Spleen (tissue), 11 donors: ENCODE measurements around the gene PDE3A. TPM values are rescaled to one million over a fixed set of nuclear protein-coding genes. Genes with fewer than 3 reads are reported as not detected.

Experiments
- DNase-seq: peaks from one replicate; pipeline ENCODE4 v3.0.0-alpha.2; 2020
- H3K27ac ChIP-seq, 8 donors: fragments of 200-600 bp; sonication (generic) in 7 of 8; 1 replicate in 4 of 8; 2 replicates in 4 of 8; pipeline versions ENCODE4 v1.5.0 to v1.8.0; 2016 to 2021; ENCODE audit warnings: inconsistent platforms in 4 of 8, mild to moderate bottlenecking in 4 of 8, moderate library complexity in 1 of 8
- H3K27me3 ChIP-seq, 7 donors: fragments of 200-600 bp; sonication (generic) in 6 of 7; replicated peaks in 1 of 7; 1 replicate in 4 of 7; 2 replicates in 3 of 7; pipeline versions ENCODE4 v1.5.0 to v1.8.0; 2016 to 2021; ENCODE audit warnings: inconsistent platforms in 3 of 7, mild to moderate bottlenecking in 1 of 7
- H3K36me3 ChIP-seq, 6 donors: fragments of 200-600 bp; sonication (generic) in 5 of 6; 1 replicate in 4 of 6; 2 replicates in 2 of 6; pipeline versions ENCODE4 v1.5.0 to v1.8.0; 2016 to 2021; ENCODE audit warnings: inconsistent platforms in 2 of 6
- H3K4me1 ChIP-seq, 6 donors: fragments of 200-600 bp; sonication (generic) in 5 of 6; 1 replicate in 3 of 6; 2 replicates in 3 of 6; pipeline versions ENCODE4 v1.5.0 to v1.8.0; 2016 to 2021; ENCODE audit warnings: inconsistent platforms in 3 of 6
- H3K4me3 ChIP-seq, 8 donors: fragments of 200-600 bp; sonication (generic) in 7 of 8; 1 replicate in 4 of 8; 2 replicates in 4 of 8; pipeline versions ENCODE4 v1.5.0 to v1.8.0; 2016 to 2021; ENCODE audit warnings: inconsistent platforms in 4 of 8, mild to moderate bottlenecking in 4 of 8, moderate library complexity in 2 of 8
- H3K9me3 ChIP-seq, 8 donors: fragments of 200-600 bp; sonication (generic) in 7 of 8; 1 replicate in 4 of 8; 2 replicates in 4 of 8; pipeline versions ENCODE4 v1.5.0 to v1.8.0; 2016 to 2021; ENCODE audit warnings: inconsistent platforms in 4 of 8
- POLR2A ChIP-seq, 3 donors: fragments of 450-650 bp; IDR thresholded peaks; one replicate each; pipeline ENCODE4 v1.5.1; 2017; ENCODE audit warnings: antibody characterized with exemption in 3 of 3, mild to moderate bottlenecking in 1 of 3
- POLR2AphosphoS5 ChIP-seq, 3 donors: sonication (generic); formaldehyde crosslinking; IDR thresholded peaks; one replicate each; pipeline ENCODE4 v1.5.1; 2017; ENCODE audit warnings: antibody characterized with exemption in 3 of 3
- WGBS, 5 donors: extraction: QIAGEN DNeasy Blood & Tissue Kit in 3 of 5; methylation state at CpG; one replicate each; pipeline versions ENCODE4 v1.1.5 to v1.1.7; 2013 to 2018; 5-methylcytosine and 5-hydroxymethylcytosine counted together
- intact Hi-C: fragments of 100-400 bp; cut with DNase I; formaldehyde crosslinking; loops from one replicate; pipeline ENCODE4 v1.15.0; 2023; ENCODE audit warnings: low total_unique reads
- polyA plus RNA-seq, 3 donors: library from polyadenylated mRNA; stranded (reverse); fragments of 200-250 nt; gene quantifications; one replicate each; pipeline ENCODE4 v1.2.1, GENCODE V29; 2013
- total RNA-seq, 7 donors: library from RNA; depleted of rRNA in 3 of 7; stranded (reverse); fragments of >200 nt in 3 of 7; fragmentation: NEBNext Ultra II Directional in 4 of 7; extraction: Animal tissue kit (Norgen Biotek cat#: 25700) in 4 of 7; gene quantifications; one replicate each; pipeline versions ENCODE4 v1.1.0 to v1.2.1, GENCODE V29; 2016 to 2021
- TF ChIP-seq, protein P1 (sequence below), 11 experiments: fragments of 200-600 bp in 7 of 11; fragments of 450-650 bp in 4 of 11; sonication (generic) in 4 of 11; IDR thresholded peaks in 8 of 11; conservative IDR thresholded peaks in 3 of 11; 1 replicate in 7 of 11; 2 replicates in 4 of 11; pipeline versions ENCODE4 v1.4.0 to v1.8.0; 2016 to 2021; ENCODE audit warnings: antibody characterized with exemption in 11 of 11, inconsistent platforms in 4 of 11, mild to moderate bottlenecking in 1 of 11
- donor health status: healthy with polysubstance abuse.
- donor health status: DM: no; HTN: no; CAD: no; lungs with moderate emphysema.
- donor health status: DM: no; HTN: no; CAD: no.
- donor health status: Bipolar disorder and iron deficiency.
- donor health status: healthy.
- donor health status: DM: no; HTN: no; CAD: no.
- donor health status: DM: yes; HTN: yes; CAD: no.

Gene PDE3A
- total and polyA plus RNA-seq, 10 donors, result 0.57 to 10.1 (median 7.5) TPM

DNA sequence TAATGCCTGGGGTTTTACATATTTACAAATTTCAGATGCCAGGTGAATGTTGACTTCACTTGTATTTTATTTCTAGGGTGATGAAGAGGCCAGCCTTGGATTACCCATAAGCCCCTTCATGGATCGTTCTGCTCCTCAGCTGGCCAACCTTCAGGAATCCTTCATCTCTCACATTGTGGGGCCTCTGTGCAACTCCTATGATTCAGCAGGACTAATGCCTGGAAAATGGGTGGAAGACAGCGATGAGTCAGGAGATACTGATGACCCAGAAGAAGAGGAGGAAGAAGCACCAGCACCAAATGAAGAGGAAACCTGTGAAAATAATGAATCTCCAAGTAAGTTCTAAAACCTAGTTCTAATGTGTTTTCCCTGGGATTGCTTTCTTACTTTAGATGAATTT is 285.5 kb downstream of the PDE3A start:
- no peak for DNase-seq
- intact Hi-C loops, result no loop called here
- TF ChIP-seq POLR2AphosphoS5 (IDR thresholded peaks at IDR 0.05), result no peak
- TF ChIP-seq POLR2A (IDR thresholded peaks at IDR 0.05), result no peak
- TF ChIP-seq, protein P1, sequence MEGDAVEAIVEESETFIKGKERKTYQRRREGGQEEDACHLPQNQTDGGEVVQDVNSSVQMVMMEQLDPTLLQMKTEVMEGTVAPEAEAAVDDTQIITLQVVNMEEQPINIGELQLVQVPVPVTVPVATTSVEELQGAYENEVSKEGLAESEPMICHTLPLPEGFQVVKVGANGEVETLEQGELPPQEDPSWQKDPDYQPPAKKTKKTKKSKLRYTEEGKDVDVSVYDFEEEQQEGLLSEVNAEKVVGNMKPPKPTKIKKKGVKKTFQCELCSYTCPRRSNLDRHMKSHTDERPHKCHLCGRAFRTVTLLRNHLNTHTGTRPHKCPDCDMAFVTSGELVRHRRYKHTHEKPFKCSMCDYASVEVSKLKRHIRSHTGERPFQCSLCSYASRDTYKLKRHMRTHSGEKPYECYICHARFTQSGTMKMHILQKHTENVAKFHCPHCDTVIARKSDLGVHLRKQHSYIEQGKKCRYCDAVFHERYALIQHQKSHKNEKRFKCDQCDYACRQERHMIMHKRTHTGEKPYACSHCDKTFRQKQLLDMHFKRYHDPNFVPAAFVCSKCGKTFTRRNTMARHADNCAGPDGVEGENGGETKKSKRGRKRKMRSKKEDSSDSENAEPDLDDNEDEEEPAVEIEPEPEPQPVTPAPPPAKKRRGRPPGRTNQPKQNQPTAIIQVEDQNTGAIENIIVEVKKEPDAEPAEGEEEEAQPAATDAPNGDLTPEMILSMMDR (IDR thresholded peaks at IDR 0.05 in 8 of 11, conservative IDR thresholded peaks at IDR 0.05 in 3 of 11), result no peak
- 84 to 96% (median 93%) methylated on average over 2 of the region's 2 CpGs for WGBS, 5 donors
- H3K27ac ChIP-seq, result no peak overlapping the region
- no peaks in the 10 kb centered on the region for H3K9me3 ChIP-seq
- no peaks in the 10 kb centered on the region for H3K4me1 ChIP-seq
- no peaks in the 10 kb centered on the region for H3K27me3 ChIP-seq
- H3K4me3 ChIP-seq, result no peak overlapping the region
- no peaks in the 10 kb centered on the region for H3K36me3 ChIP-seq

DNA sequence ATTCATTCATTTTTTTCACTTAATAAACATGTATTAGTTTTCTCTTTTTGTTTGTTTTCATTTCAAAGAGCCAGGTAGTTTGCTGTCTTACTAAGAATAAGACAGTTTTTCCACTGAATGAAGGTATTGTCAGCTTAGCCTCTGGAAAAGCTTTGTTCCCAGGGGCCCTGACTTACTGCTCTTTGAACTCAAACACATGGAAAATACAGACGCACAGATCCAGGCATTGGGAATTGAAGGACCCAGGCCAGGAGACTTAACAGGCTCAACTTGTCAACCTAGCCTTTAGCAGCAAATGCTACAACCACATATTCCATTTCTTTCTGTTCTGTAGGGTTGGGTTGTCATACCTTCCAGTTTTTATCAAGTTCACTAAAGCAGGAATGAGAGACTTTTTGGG is 288.3 kb downstream of the PDE3A start:
- intact Hi-C loops, result no loop called here
- TF ChIP-seq POLR2A (IDR thresholded peaks at IDR 0.05), result no peak
- TF ChIP-seq, protein P1 (IDR thresholded peaks at IDR 0.05 in 8 of 11, conservative IDR thresholded peaks at IDR 0.05 in 3 of 11), result no peak
- no peak for TF ChIP-seq POLR2AphosphoS5 (IDR thresholded peaks at IDR 0.05)
- H3K27ac ChIP-seq, result no peak overlapping the region
- 42 to 94% (median 76%) methylated on average over 1 of the region's 1 CpG for whole genome bisulfite sequencing, 5 donors
- H3K27me3 ChIP-seq, result no peaks in the 10 kb centered on the region
- no peak for DNase-seq
- no peaks in the 10 kb centered on the region for H3K36me3 ChIP-seq
- H3K9me3 ChIP-seq, result peaks cover 0 to 24% (median 22%) of the 10 kb centered on the region in 8 donors
- no peaks in the 10 kb centered on the region for H3K4me1 ChIP-seq
- H3K4me3 ChIP-seq, result no peak overlapping the region

DNA sequence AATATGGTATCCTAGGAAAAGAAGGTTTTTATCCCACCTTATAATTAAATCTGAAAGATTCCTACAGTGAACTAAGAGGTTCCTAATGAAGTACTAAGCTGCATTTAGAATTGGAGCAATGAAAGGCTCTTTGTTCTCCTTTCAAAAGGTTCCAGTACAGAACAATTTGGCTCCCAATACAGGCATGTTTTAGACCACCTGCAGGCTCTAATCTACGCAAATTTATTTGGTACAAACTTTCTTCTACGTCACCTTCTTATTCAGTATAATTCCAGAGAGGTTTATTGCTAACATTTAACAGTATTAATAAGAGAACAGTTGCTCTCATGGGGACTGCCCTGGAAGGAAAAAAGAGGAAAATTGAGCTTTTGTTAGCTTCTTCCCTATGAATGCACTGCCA is 289.2 kb downstream of the PDE3A start:
- no peak overlapping the region for H3K27ac ChIP-seq
- intact Hi-C loops, result no loop called here
- DNase-seq, result no peak
- no peaks in the 10 kb centered on the region for H3K27me3 ChIP-seq
- H3K36me3 ChIP-seq, result no peaks in the 10 kb centered on the region
- WGBS, 5 donors, result 81 to 91% (median 86%) methylated on average over 2 of the region's 2 CpGs
- peaks cover 0 to 33% (median 30%) of the 10 kb centered on the region in 8 donors for H3K9me3 ChIP-seq
- no peaks in the 10 kb centered on the region for H3K4me1 ChIP-seq
- no peak overlapping the region for H3K4me3 ChIP-seq
- no peak for TF ChIP-seq POLR2AphosphoS5 (IDR thresholded peaks at IDR 0.05)
- TF ChIP-seq, protein P1 (IDR thresholded peaks at IDR 0.05 in 8 of 11, conservative IDR thresholded peaks at IDR 0.05 in 3 of 11), result no peak
- TF ChIP-seq POLR2A (IDR thresholded peaks at IDR 0.05), result no peak

DNA sequence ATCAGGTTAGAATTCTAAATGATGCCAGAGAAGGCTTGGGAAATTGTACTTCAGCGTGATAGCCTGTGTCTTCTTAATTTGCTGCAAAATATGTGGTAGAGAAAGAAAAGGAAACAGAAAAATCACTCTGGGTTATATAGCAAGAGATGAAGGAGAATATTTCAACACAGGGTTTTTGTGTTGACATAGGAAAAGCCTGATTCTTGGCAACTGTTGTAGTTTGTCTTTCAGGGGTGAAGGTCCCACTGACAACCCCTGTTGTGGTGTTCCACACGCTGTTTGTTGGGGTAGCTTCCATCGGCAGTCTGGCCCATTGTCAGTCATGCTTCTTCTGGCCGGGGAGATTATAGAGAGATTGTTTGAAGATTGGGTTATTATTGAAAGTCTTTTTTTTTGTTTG is 313.0 kb downstream of the PDE3A start:
- H3K36me3 ChIP-seq, result no peaks in the 10 kb centered on the region
- DNase-seq, result no peak
- peaks cover 0 to 25% (median 16%) of the 10 kb centered on the region in 8 donors for H3K9me3 ChIP-seq
- H3K27me3 ChIP-seq, result no peaks in the 10 kb centered on the region
- no peaks in the 10 kb centered on the region for H3K4me1 ChIP-seq
- 69 to 95% (median 86%) methylated on average over 4 of the region's 4 CpGs for WGBS, 5 donors
- H3K4me3 ChIP-seq, result no peak overlapping the region
- intact Hi-C loops, result no loop called here
- no peak overlapping the region for H3K27ac ChIP-seq
- TF ChIP-seq POLR2AphosphoS5 (IDR thresholded peaks at IDR 0.05) (no peak), POLR2A (IDR thresholded peaks at IDR 0.05) (no peak)
- TF ChIP-seq, protein P1 (IDR thresholded peaks at IDR 0.05 in 8 of 11, conservative IDR thresholded peaks at IDR 0.05 in 3 of 11), result no peak
